Prostate gland (tissue), 2 donors: ENCODE measurements around the gene MAD2L2. TPM values are rescaled to one million over a fixed set of nuclear protein-coding genes. Genes with fewer than 3 reads are reported as not detected.
A peak's percentile ranks its signal among the peaks of the same experiment; 100 is the strongest.

Source experiments
- DNase-seq: peaks from one replicate; pipeline ENCODE4 v3.0.0-alpha.2; 2019; ENCODE audit warnings: low spot score
- H3K27ac ChIP-seq, 2 donors: fragments of 200-600 bp; sonication (generic); 2 replicates each; pipeline ENCODE4 v1.5.1; 2017 to 2019
- H3K27me3 ChIP-seq: fragments of 200-600 bp; sonication (generic); replicated peaks from 2 replicates; pipeline ENCODE4 v1.5.1; 2019; ENCODE audit not compliant: insufficient read depth
- H3K36me3 ChIP-seq, 2 donors: fragments of 200-600 bp; sonication (generic); 1 replicate in 1 of 2; 2 replicates in 1 of 2; pipeline versions ENCODE4 v1.5.1 to v1.8.1; 2017 to 2019
- H3K4me1 ChIP-seq: fragments of 200-600 bp; sonication (generic); replicated peaks from 2 replicates; pipeline ENCODE4 v1.5.1; 2019
- H3K4me3 ChIP-seq, 2 donors: fragments of 200-600 bp; sonication (generic); 2 replicates each; pipeline ENCODE4 v1.5.1; 2017 to 2019
- H3K9me3 ChIP-seq: fragments of 200-600 bp; sonication (generic); 2 replicates; pipeline ENCODE4 v1.5.1; 2017
- CTCF ChIP-seq, 4 experiments: fragments of 200-600 bp in 2 of 4; fragments of 450-650 bp in 2 of 4; sonication (generic) in 2 of 4; IDR thresholded peaks; 1 replicate in 3 of 4; 2 replicates in 1 of 4; pipeline ENCODE4 v1.5.1; 2016 to 2019; ENCODE audit warnings: antibody characterized with exemption in 4 of 4, mild to moderate bottlenecking in 2 of 4, moderate library complexity in 2 of 4
- POLR2A ChIP-seq: fragments of 450-650 bp; IDR thresholded peaks from one replicate; pipeline ENCODE4 v1.6.1; 2016; ENCODE audit warnings: antibody characterized with exemption, mild to moderate bottlenecking
- POLR2AphosphoS5 ChIP-seq: sonication (generic); formaldehyde crosslinking; IDR thresholded peaks from one replicate; pipeline ENCODE4 v1.6.1; 2017; ENCODE audit warnings: antibody characterized with exemption
- WGBS: methylation state at CpG from one replicate; pipeline ENCODE4 v1.1.5; 2018; 5-methylcytosine and 5-hydroxymethylcytosine counted together
- intact Hi-C: fragments of 100-400 bp; cut with DNase I; formaldehyde crosslinking; loops from one replicate; pipeline ENCODE4 v1.14.2; 2022
- total RNA-seq, 2 donors: library from RNA; depleted of rRNA; stranded (reverse); fragments of >200 nt; gene quantifications; one replicate each; pipeline ENCODE4 v1.1.0, GENCODE V29; 2016

MAD2L2 gene
- total RNA-seq, 2 donors from 2014 or later: 37.3 to 67.8 TPM

GRCh38 chr1:11668516-11668915 is 12.4 kb downstream of the MAD2L2 start:
- no peak for TF ChIP-seq CTCF (IDR thresholded peaks at IDR 0.05)
- no peak for TF ChIP-seq POLR2A
- TF ChIP-seq POLR2AphosphoS5: no peak
- Histone ChIP-seq H3K9me3 (no peaks in the 10 kb centered on the region), H3K4me1 (no peaks in the 10 kb centered on the region), H3K4me3 (no peak overlapping the region), H3K36me3 (no peaks in the 10 kb centered on the region), H3K27ac (no peak overlapping the region), H3K27me3 (no peaks in the 10 kb centered on the region)
- intact Hi-C loops: no loop called here
- 81% methylated on average over 14 of the region's 14 CpGs for WGBS
- DNase-seq: no peak

DNA sequence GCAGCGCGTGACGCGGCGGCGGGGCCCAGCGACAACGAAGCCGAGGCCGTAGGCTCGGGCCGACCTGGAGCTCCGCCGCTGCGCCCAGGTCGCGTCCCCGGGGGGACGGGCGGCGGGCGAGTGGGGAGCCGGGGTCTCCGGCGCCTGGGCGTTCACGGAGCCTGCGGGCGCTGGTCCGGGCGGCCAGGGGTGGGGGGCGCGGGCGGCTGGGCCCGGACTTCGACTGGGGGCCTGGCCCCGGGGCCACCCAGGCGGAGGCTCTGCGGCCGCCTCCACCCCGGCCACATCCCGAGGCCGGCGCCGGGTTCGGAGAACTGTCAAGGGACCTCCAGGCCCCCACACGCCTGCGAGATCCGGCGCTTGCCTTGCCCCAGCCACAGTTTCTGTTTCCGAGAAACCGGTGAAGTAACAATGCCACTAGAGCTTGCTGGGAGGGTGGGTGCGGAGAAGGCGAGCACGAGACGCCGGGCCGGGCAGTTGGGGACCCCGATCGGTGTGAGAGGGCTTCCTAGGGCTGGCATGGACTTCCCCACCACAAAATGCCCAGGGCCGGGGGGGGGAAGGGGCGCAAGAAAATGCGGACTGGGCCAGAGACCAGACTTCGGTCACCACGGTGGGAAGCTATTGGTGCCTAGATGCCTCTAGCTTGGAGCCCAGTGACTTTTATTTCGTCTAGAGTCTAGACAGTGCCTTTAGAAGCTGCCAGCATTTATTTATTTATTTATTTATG is 16.4 kb downstream of the MAD2L2 start:
- intact Hi-C loops: no loop called here
- 2% methylated on average over 31 of the region's 66 CpGs for WGBS
- TF ChIP-seq POLR2AphosphoS5: no peak
- no peak for TF ChIP-seq POLR2A
- no peak for TF ChIP-seq CTCF (IDR thresholded peaks at IDR 0.05)
- Histone ChIP-seq H3K9me3 (no peaks in the 10 kb centered on the region), H3K4me1 (no peaks in the 10 kb centered on the region), H3K27me3 (no peaks in the 10 kb centered on the region), H3K36me3 (no peaks in the 10 kb centered on the region), H3K27ac (peak overlapping the region; percentile 83 to 91), H3K4me3 (peak overlapping the region; percentile 68 to 74)
- peak; percentile 33 for DNase-seq

GRCh38 chr1:11661103-11661502 is 19.8 kb downstream of the MAD2L2 start:
- intact Hi-C loops: no loop called here

GRCh38 chr1:11659748-11660147 is 21.2 kb downstream of the MAD2L2 start:
- intact Hi-C loops: loop anchor here (5.0 kb wide), 1 partner anchor 143 kb away; no protein-coding TSS in a partner anchor
- Histone ChIP-seq H3K4me3 (no peak overlapping the region), H3K27ac (no peak overlapping the region), H3K27me3 (no peaks in the 10 kb centered on the region), H3K9me3 (no peaks in the 10 kb centered on the region), H3K36me3 (no peaks in the 10 kb centered on the region), H3K4me1 (peaks cover 7% of the 10 kb centered on the region)
- WGBS: 88% methylated on average over 4 of the region's 4 CpGs
- TF ChIP-seq POLR2AphosphoS5 (no peak), CTCF (IDR thresholded peaks at IDR 0.05) (no peak), POLR2A (no peak)
- DNase-seq: no peak

More at GRCh38 chr1:11661103-11661502, 19.8 kb downstream of the MAD2L2 start:
- no peak for DNase-seq
- WGBS: 94% methylated on average over 17 of the region's 17 CpGs
- H3K4me3 ChIP-seq: no peak overlapping the region
- H3K9me3 ChIP-seq: no peaks in the 10 kb centered on the region
- no peaks in the 10 kb centered on the region for H3K4me1 ChIP-seq
- TF ChIP-seq POLR2AphosphoS5: no peak
- TF ChIP-seq POLR2A: no peak
- TF ChIP-seq CTCF (IDR thresholded peaks at IDR 0.05): no peak
- no peaks in the 10 kb centered on the region for H3K36me3 ChIP-seq
- H3K27me3 ChIP-seq: no peaks in the 10 kb centered on the region
- H3K27ac ChIP-seq: no peak overlapping the region

DNA sequence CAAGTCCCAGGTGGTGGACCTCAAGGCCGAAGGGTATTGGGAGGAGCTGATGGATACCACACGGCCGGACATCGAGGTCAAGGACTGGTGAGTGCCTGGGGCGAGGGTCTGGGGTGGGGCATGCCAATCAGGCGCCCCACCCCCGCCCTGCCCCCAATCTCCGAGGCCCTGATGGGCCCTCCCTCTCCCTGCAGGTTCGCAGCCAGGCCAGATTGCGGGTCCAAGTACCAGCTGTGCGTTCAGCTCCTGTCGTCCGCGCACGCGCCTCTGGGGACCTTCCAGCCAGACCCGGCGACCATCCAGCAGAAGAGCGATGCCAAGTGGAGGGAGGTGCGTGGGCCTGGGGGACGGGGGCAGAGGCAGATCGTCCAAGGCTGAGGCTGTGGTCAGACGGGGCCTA is 22.4 kb downstream of the MAD2L2 start:
- no peaks in the 10 kb centered on the region for H3K36me3 ChIP-seq
- no peak overlapping the region for H3K27ac ChIP-seq
- intact Hi-C loops: loop anchor here (5.0 kb wide), 1 partner anchor 144 kb away; no protein-coding TSS in a partner anchor

More for the DNA sequence above, 22.4 kb downstream of the MAD2L2 start:
- Histone ChIP-seq H3K9me3 (no peaks in the 10 kb centered on the region), H3K4me1 (peaks cover 7% of the 10 kb centered on the region), H3K27me3 (no peaks in the 10 kb centered on the region), H3K4me3 (no peak overlapping the region)
- no peak for DNase-seq
- WGBS: 90% methylated on average over 23 of the region's 23 CpGs
- no peak for TF ChIP-seq CTCF (IDR thresholded peaks at IDR 0.05)
- no peak for TF ChIP-seq POLR2AphosphoS5
- no peak for TF ChIP-seq POLR2A
